ENCODE measurements around the gene FIG4. TPM values are rescaled to one million over a fixed set of nuclear protein-coding genes. Genes with fewer than 3 reads are reported as not detected.
"Not testable (repeated sequence)": the region's sequence is repeated elsewhere in the genome, so short reads cannot be mapped to it uniquely, and the experiment has no call there.

FIG4 gene
- total RNA-seq, 1 donor from 2014 or later: 8.5 TPM

DNA sequence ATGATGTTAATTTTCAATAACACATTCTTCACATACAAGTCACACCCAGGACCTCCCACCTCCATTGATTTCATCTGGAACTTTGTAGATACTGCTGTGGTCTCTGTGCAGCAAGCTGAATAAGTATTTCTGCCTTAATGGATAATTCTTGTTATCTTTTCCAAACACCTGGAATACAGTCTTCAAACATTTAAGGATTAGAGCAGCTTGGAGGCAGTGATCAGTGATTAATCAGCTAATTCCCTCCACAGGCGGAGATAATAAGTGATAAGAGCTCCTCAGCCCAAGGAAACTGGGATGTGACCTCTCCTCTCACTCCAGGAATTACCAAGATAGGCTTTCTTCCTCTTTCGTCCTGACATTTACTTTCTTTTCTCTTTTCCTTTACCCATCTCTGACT is 110.7 kb downstream of the FIG4 start:
- no peaks in the 10 kb centered on the region for H3K27me3 Mint-ChIP-seq
- no peak overlapping the region for H3K27ac Mint-ChIP-seq
- H3K36me3 Mint-ChIP-seq (ENCODE audit: low read depth): peaks cover 2% of the 10 kb centered on the region
- DNase-seq: no peak
- H3K4me1 Mint-ChIP-seq: peaks cover 8% of the 10 kb centered on the region
- H3K4me3 Mint-ChIP-seq: no peak overlapping the region
- peaks cover 1% of the 10 kb centered on the region for H3K9me3 Mint-ChIP-seq
- intact Hi-C loops (cut with micrococcal nuclease): no loop called here

DNA sequence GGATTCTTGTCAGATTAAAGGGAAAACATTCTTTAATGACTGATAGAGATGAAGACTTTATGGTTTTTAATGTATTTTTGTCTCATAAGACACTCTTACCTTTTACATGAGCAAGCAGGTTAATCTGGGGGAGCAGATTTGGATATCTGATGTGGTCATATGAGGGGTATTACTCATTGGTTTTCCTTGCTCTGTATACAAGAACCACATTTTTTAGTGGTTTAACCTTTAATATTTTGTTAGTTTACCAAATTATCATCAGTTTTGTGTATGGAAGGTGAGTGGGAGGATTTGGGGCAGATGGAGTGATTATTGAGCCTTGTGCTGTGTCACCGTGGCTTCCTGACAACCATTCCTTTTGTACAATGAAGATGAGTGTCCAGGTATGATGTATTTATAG is 112.9 kb downstream of the FIG4 start:
- intact Hi-C loops (cut with micrococcal nuclease): no loop called here
- Mint-ChIP-seq H3K9me3 (peaks cover 7% of the 10 kb centered on the region), H3K36me3 (ENCODE audit: low read depth) (peaks cover 5% of the 10 kb centered on the region), H3K27ac (no peak overlapping the region), H3K4me1 (peaks cover 8% of the 10 kb centered on the region), H3K4me3 (no peak overlapping the region), H3K27me3 (no peaks in the 10 kb centered on the region)
- DNase-seq: no peak

DNA sequence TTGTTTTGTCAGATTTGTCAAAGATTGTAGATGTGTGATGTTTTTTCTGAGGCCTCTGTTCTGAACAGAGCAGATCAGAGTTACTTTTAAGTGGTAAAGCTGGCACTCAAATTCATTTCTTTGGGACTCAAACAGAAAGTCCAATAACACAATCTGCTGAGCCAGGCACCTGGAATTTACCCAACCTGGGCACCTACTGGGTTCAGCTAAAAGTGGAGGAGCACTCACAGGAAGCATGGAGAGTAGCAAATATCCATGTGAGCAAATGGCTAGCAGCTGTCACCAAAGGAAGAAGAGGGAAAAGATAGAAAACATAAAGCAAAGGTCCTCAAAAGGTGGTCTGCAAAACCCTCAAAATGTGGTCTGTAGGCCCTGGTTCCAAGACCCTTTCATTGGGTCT is 116.8 kb downstream of the FIG4 start:
- H3K4me1 Mint-ChIP-seq: peaks cover 8% of the 10 kb centered on the region
- no peak overlapping the region for H3K27ac Mint-ChIP-seq
- H3K27me3 Mint-ChIP-seq: no peaks in the 10 kb centered on the region
- peaks cover 5% of the 10 kb centered on the region for H3K36me3 Mint-ChIP-seq (ENCODE audit: low read depth)
- H3K4me3 Mint-ChIP-seq: no peak overlapping the region
- intact Hi-C loops (cut with micrococcal nuclease): no loop called here
- H3K9me3 Mint-ChIP-seq: peaks cover 7% of the 10 kb centered on the region
- DNase-seq: no peak

DNA sequence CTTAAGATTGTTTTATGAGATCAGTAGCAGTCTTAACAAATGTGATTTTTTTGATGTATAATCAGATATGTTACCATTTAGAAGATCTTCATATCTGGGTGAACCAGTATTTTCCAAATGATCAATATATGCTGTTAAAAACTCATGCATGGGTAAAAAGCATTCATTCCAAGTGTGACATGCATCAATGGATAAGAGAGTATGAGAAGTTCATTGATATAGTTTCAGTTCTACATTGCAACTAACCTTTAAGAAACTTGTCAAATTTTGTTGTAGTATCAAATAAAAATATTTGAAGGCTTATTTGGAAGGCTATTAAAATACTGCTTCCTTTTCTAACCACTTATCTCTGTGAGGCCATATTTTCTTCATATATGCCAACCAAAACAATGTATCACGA is 117.7 kb downstream of the FIG4 start:
- H3K4me3 Mint-ChIP-seq: no peak overlapping the region
- peaks cover 5% of the 10 kb centered on the region for H3K36me3 Mint-ChIP-seq (ENCODE audit: low read depth)
- DNase-seq: no peak
- no peak overlapping the region for H3K27ac Mint-ChIP-seq
- peaks cover 3% of the 10 kb centered on the region for H3K4me1 Mint-ChIP-seq
- H3K9me3 Mint-ChIP-seq: peaks cover 7% of the 10 kb centered on the region
- H3K27me3 Mint-ChIP-seq: no peaks in the 10 kb centered on the region
- intact Hi-C loops (cut with micrococcal nuclease): no loop called here

DNA sequence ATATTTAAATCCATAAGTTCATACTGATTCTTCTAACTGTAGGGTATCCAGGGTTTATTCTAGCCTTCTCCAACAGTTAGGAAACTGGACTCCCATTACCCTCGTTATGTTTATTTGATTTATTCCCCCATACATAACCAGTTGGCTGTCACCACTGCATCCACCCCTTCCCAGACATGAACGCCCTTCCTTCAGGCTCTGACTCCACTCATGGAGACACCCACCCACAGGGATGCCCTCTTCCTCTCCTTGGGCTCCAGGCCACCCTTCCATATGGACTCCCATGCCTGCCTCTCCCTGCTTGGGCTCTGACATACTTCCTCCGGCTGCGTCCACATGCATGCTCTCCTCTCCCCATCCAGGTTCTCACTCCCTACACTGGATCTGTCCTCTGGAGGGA is 124.0 kb downstream of the FIG4 start:
- Mint-ChIP-seq H3K27me3 (no peaks in the 10 kb centered on the region), H3K27ac (no peak overlapping the region), H3K9me3 (no peaks in the 10 kb centered on the region), H3K4me1 (no peaks in the 10 kb centered on the region), H3K36me3 (ENCODE audit: low read depth) (no peaks in the 10 kb centered on the region), H3K4me3 (no peak overlapping the region)
- no peak for DNase-seq
- intact Hi-C loops (cut with micrococcal nuclease): no loop called here

DNA sequence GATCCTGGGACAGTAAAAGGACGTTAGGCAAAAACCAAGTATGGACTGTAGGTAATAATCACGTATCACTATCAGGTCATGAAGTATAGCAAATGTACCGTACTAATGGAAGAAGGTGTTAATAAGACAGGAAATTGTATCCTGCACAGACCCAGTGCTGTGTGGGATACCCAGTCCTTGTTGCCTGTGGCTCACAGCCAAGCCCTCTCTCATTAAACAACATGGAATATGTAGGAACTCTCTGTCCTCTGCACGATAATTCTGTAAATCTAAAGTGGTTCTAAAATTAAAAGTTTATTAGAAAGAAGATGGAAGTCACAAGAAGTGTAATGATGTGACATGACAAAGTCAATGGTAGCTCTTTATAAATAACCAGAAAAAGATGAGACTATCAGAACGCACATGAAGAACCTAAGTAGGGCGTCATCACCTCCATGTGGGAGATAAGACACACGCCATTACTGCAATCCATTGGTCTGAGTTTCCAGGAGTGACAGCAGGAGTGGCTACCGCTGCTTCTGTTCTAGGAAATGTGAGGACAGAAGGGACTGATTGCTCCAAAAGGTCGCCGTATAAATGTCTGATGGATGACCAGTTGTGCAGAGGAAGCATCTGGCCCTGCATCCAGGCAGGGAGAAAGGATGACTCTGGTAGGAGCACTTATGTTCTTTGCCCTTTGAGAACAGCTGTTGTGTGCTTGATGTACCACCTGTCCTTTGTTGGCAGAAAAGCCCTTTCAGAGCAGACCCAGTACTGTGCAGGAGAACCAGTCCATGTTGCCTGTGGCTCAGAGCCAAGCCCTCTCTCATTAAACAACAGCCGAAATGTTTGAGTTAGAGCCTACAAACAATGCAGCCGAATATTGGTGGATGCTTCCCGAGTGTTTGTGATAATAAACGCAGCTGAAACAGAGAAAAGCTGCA is 125.6 kb downstream of the FIG4 start:
- no peaks in the 10 kb centered on the region for H3K4me1 Mint-ChIP-seq
- H3K4me3 Mint-ChIP-seq: no peak overlapping the region
- H3K36me3 Mint-ChIP-seq (ENCODE audit: low read depth): no peaks in the 10 kb centered on the region
- no peaks in the 10 kb centered on the region for H3K9me3 Mint-ChIP-seq
- no peaks in the 10 kb centered on the region for H3K27me3 Mint-ChIP-seq
- no peak overlapping the region for H3K27ac Mint-ChIP-seq
- DNase-seq: no peak
- intact Hi-C loops (cut with micrococcal nuclease): no loop called here

DNA sequence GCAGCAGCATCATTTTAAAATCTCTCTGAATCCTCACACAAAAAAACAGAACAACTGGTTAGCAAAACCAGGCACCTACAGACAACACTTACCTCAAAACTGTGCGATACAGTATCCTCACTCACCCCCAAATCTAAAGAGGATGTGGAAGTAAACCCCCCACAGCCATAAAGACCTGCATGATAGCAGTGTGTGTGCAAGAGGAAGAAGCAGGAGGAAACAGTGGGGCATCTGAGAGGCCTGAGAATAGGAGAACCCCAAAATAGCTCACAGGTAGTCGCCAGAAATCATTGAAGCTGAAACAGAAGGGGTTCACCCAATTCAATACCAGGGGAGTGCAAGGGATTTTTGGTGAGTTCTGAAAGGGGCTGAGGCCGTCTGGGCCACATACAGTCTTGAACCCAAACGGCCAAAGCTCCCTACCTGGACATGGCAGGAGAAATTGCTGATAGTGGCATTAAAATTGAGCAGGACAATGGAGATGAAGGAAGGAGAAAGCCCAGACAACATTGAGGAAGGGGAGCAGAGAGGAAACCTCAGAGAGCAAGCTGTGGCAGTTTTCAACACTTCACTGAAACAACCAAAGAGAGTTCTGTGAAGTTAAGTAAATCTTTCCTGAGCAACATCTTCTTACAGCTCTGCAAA is 129.7 kb downstream of the FIG4 start:
- intact Hi-C loops (cut with micrococcal nuclease): no loop called here
- H3K27ac Mint-ChIP-seq: no peak overlapping the region

DNA sequence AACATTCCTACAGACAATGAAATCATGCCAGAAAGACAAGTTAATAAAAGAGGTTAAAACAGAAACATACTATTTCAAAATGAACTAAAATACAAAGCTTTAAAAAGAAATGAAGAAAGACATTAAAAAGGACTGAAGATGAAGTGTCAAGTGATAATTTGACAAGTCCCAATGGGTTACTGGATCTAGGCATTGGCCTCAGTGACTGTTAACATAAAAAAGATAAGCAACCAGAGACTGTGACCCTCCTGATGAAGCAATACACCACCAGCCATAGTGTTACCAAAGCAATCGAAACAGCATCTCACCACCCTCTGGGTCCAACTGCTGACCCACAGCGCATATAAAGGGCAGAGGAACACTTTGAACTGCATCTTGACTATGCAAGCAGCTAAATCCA is 130.3 kb downstream of the FIG4 start:
- no peaks in the 10 kb centered on the region for H3K9me3 Mint-ChIP-seq
- H3K27me3 Mint-ChIP-seq: no peaks in the 10 kb centered on the region
- intact Hi-C loops (cut with micrococcal nuclease): no loop called here
- no peak for DNase-seq
- no peak overlapping the region for H3K27ac Mint-ChIP-seq
- H3K4me1 Mint-ChIP-seq: no peaks in the 10 kb centered on the region
- H3K4me3 Mint-ChIP-seq: no peak overlapping the region
- H3K36me3 Mint-ChIP-seq (ENCODE audit: low read depth): no peaks in the 10 kb centered on the region

More for the DNA sequence above, 129.7 kb downstream of the FIG4 start:
- H3K27me3 Mint-ChIP-seq: no peaks in the 10 kb centered on the region
- DNase-seq: no peak
- no peaks in the 10 kb centered on the region for H3K9me3 Mint-ChIP-seq
- H3K4me3 Mint-ChIP-seq: no peak overlapping the region
- no peaks in the 10 kb centered on the region for H3K36me3 Mint-ChIP-seq (ENCODE audit: low read depth)
- H3K4me1 Mint-ChIP-seq: no peaks in the 10 kb centered on the region

DNA sequence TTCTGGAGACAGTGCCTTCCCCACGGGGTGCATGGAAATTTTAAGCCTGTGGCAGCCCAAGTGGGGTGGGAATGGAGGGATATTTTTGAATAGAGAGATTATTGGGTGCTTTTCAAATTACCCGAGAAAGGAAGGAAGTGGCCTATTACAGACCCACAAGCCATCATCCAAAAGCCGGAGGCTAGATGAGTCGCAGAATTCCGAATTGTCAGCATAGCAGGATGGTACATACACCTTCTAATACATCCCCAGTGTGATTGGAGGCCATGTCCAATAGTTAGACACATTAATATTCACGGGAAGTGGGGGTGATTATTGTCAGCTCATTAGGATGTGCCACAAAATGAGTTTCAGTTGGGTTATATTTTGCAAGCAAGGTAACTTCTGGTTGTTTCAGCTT is 133.0 kb downstream of the FIG4 start:
- no peaks in the 10 kb centered on the region for H3K4me1 Mint-ChIP-seq
- H3K9me3 Mint-ChIP-seq: peaks cover 4% of the 10 kb centered on the region
- no peaks in the 10 kb centered on the region for H3K27me3 Mint-ChIP-seq
- H3K27ac Mint-ChIP-seq: no peak overlapping the region
- no peaks in the 10 kb centered on the region for H3K36me3 Mint-ChIP-seq (ENCODE audit: low read depth)
- intact Hi-C loops (cut with micrococcal nuclease): no loop called here
- H3K4me3 Mint-ChIP-seq: no peak overlapping the region
- DNase-seq: no peak

DNA sequence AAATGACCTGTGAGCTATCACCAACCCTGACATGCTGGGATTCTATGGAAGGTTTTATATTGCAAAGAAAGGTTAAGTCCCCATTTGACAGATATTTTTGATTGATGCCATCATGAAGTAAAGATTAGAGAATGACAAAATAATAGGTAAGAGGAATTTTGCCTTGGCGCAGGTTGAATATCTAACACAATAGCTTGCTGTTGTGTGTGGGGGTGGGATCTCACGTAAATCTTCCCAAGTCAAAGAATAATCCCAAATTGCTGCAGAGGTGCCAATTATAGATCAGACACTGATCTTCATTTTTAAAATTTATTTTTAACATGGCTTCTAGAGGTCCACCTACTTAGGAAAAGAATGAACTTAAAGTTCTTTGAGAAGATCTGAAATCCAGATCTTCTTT is 135.5 kb downstream of the FIG4 start:
- H3K9me3 Mint-ChIP-seq: peaks cover 4% of the 10 kb centered on the region
- no peak for DNase-seq
- H3K27ac Mint-ChIP-seq: no peak overlapping the region
- H3K4me3 Mint-ChIP-seq: no peak overlapping the region
- H3K36me3 Mint-ChIP-seq (ENCODE audit: low read depth): no peaks in the 10 kb centered on the region
- intact Hi-C loops (cut with micrococcal nuclease): no loop called here
- H3K27me3 Mint-ChIP-seq: no peaks in the 10 kb centered on the region
- no peaks in the 10 kb centered on the region for H3K4me1 Mint-ChIP-seq

DNA sequence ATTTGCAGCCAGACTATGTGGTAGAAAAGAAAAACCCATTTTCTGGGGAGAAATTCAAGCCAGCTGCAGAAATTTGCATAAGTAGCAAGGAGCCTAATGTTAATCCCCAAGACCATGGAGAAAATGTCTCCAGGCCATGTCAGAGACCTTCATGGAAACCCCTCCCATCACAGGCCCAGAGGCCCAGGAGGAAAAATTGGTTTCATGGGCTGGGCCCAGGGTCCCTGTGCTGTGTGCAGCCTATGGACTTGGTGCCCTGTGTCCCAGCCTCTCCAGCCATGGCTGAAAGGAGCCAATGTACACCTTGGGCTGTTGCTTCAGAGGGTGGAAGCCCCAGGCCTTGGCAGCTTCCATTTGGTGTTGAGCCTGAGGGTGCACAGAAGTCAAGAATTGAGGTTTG is 140.3 kb downstream of the FIG4 start:
- H3K9me3 Mint-ChIP-seq; H3K4me3 Mint-ChIP-seq; intact Hi-C loops (cut with micrococcal nuclease); H3K36me3 Mint-ChIP-seq (ENCODE audit: low read depth); H3K4me1 Mint-ChIP-seq; H3K27me3 Mint-ChIP-seq; H3K27ac Mint-ChIP-seq; DNase-seq: not testable (repeated sequence)

DNA sequence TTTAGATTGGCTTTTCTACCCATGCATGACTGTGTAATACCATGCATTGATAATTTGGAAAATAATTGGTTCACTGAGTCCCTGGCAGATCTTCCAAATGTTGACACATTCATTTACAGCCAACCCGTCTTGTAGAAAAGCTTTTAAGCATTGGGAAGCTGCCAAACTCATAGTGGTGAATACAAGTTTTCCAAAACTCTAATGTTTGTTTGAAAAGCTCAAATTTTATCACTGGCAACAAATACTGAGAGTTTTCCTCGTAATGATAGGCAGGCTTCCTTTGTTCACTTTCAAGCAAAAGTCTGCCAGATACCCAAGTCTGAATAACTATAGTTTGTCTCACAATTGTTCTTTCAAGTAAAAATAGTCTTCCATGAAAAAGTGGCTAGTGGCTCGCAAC is 143.0 kb downstream of the FIG4 start:
- intact Hi-C loops (cut with micrococcal nuclease): no loop called here
- H3K4me3 Mint-ChIP-seq: no peak overlapping the region
- no peaks in the 10 kb centered on the region for H3K4me1 Mint-ChIP-seq
- H3K9me3 Mint-ChIP-seq: peaks cover 3% of the 10 kb centered on the region
- no peak for DNase-seq
- no peaks in the 10 kb centered on the region for H3K36me3 Mint-ChIP-seq (ENCODE audit: low read depth)
- no peaks in the 10 kb centered on the region for H3K27me3 Mint-ChIP-seq
- H3K27ac Mint-ChIP-seq: no peak overlapping the region

DNA sequence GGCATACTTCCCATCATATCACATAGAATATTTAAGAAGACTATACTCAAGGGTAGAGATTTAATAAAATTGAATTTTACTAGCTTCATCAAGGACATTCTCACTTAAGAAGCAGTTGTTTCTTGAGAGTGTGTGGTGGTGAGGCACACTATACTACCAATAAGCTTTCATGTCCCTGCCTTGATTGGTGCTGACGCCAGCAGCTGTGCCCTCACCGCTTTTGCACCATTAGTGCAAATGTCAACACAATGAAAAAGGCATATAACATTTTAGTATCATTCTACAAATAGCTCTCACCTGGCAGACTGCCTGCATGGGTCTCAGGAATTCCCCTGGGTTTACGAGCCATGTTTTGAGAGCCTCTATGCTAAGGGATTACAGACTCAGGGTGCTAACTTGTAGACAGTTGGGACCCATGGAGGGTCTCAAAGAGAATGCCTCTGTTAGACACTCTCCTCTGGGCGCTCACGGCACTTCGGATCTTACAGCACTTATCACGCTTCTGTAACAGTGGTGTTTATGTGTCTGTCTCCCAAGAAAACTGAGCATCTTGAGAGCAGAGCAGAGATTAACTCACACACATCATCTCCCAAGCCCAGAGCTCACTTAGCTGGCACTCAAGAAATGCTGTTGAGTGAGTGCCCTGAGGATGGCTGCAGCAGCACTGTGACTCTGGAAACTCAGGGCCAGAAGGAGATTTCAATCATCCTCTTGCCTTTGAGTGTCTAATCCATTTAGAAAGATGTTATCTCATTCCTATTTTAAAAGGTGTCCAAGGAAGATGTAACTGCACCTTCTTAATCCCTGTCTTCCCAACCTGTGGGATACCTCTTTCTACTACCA is 143.7 kb downstream of the FIG4 start:
- intact Hi-C loops (cut with micrococcal nuclease): no loop called here
- DNase-seq: no peak
- H3K36me3 Mint-ChIP-seq (ENCODE audit: low read depth): no peaks in the 10 kb centered on the region
- peaks cover 3% of the 10 kb centered on the region for H3K9me3 Mint-ChIP-seq
- no peak overlapping the region for H3K4me3 Mint-ChIP-seq
- H3K27me3 Mint-ChIP-seq: no peaks in the 10 kb centered on the region
- H3K4me1 Mint-ChIP-seq: no peaks in the 10 kb centered on the region
- no peak overlapping the region for H3K27ac Mint-ChIP-seq

DNA sequence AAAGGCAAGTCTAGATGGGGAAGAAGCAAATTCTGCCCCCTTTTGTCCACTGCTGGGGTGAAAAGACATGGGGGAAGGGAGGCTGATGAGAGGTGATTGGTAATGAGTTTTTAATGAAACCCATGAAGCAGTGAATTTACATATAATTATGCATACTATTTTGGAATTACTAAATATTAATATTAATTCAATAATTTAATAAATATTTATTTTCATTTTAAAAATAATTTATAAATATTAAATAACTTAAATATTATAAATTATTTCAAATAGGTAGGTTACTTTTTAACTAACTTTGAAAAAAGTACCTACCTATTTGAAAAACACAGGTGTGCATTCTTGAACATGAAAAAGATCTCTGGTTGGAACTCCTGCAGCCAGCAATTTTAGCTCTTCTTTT is 148.9 kb downstream of the FIG4 start:
- H3K27me3 Mint-ChIP-seq: no peaks in the 10 kb centered on the region
- DNase-seq: no peak
- no peaks in the 10 kb centered on the region for H3K9me3 Mint-ChIP-seq
- H3K27ac Mint-ChIP-seq: no peak overlapping the region
- no peaks in the 10 kb centered on the region for H3K4me1 Mint-ChIP-seq
- no peak overlapping the region for H3K4me3 Mint-ChIP-seq
- H3K36me3 Mint-ChIP-seq (ENCODE audit: low read depth): no peaks in the 10 kb centered on the region
- intact Hi-C loops (cut with micrococcal nuclease): no loop called here
